Esophagus muscularis mucosa (tissue), 4 donors: ENCODE measurements around the gene WFDC10B.

Source experiments
- EP300 ChIP-seq: sonication (generic); formaldehyde crosslinking; IDR thresholded peaks from one replicate; pipeline ENCODE4 v1.6.1; 2017; ENCODE audit warnings: antibody characterized with exemption
- POLR2A ChIP-seq: fragments of 450-650 bp; IDR thresholded peaks from one replicate; pipeline ENCODE4 v1.6.1; 2017; ENCODE audit warnings: antibody characterized with exemption, moderate library complexity, mild to moderate bottlenecking, low read depth
- POLR2AphosphoS5 ChIP-seq, 2 donors: sonication (generic); formaldehyde crosslinking; IDR thresholded peaks; one replicate each; pipeline ENCODE4 v1.6.1; 2017; ENCODE audit warnings: antibody characterized with exemption in 2 of 2
- TF ChIP-seq, protein P1 (sequence below), 3 experiments: fragments of 200-600 bp in 2 of 3; fragments of 450-650 bp in 1 of 3; sonication (generic) in 2 of 3; IDR thresholded peaks; one replicate each; pipeline ENCODE4 v1.5.1; 2017 to 2019; ENCODE audit warnings: antibody characterized with exemption in 3 of 3, mild to moderate bottlenecking in 2 of 3, moderate library complexity in 1 of 3

- no peak for TF ChIP-seq POLR2A
- TF ChIP-seq, protein P1, sequence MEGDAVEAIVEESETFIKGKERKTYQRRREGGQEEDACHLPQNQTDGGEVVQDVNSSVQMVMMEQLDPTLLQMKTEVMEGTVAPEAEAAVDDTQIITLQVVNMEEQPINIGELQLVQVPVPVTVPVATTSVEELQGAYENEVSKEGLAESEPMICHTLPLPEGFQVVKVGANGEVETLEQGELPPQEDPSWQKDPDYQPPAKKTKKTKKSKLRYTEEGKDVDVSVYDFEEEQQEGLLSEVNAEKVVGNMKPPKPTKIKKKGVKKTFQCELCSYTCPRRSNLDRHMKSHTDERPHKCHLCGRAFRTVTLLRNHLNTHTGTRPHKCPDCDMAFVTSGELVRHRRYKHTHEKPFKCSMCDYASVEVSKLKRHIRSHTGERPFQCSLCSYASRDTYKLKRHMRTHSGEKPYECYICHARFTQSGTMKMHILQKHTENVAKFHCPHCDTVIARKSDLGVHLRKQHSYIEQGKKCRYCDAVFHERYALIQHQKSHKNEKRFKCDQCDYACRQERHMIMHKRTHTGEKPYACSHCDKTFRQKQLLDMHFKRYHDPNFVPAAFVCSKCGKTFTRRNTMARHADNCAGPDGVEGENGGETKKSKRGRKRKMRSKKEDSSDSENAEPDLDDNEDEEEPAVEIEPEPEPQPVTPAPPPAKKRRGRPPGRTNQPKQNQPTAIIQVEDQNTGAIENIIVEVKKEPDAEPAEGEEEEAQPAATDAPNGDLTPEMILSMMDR (IDR thresholded peaks at IDR 0.05), result no peak
- TF ChIP-seq POLR2AphosphoS5 (IDR thresholded peaks at IDR 0.05), result no peak
- TF ChIP-seq EP300, result no peak
Measured at GRCh38 chr20:45679650-45680049, 25.2 kb downstream of the WFDC10B start.
